Measurements from ENCODE around the gene SLCO3A1. TPM values are rescaled to one million over a fixed set of nuclear protein-coding genes. Genes with fewer than 3 reads are reported as not detected.

The SLCO3A1 gene
- total and polyA plus RNA-seq, 12 donors, result 1.8 to 26.6 (median 17.2) TPM

GRCh38 chr15:92155934-92156333, 302.4 kb downstream of the SLCO3A1 start:
- no peaks in the 10 kb centered on the region for H3K36me3 ChIP-seq (replicated peaks in 1 of 2)
- no peaks in the 10 kb centered on the region for H3K9me3 ChIP-seq (replicated peaks in 1 of 3)
- TF ChIP-seq CTCF (IDR thresholded peaks at IDR 0.05) (no peak), POLR2A (IDR thresholded peaks at IDR 0.05) (no peak)
- no peak overlapping the region for H3K27ac ChIP-seq
- peak in 1 of 7 donors; percentile 17 for DNase-seq
- H3K27me3 ChIP-seq, result no peaks in the 10 kb centered on the region
- intact Hi-C loops (cut with DNase I), result loop anchor here in 1 of 2 donors (10.0 kb wide), 1 partner anchor 51 kb away; no protein-coding TSS in a partner anchor
- H3K4me3 ChIP-seq, result no peak overlapping the region
- H3K4me1 ChIP-seq (replicated peaks in 1 of 2), result no peaks in the 10 kb centered on the region
- WGBS, 4 donors, result 89 to 95% (median 92%) methylated on average over 9 of the region's 9 CpGs

GRCh38 chr15:92157666-92158298, 304.3 kb downstream of the SLCO3A1 start:
- DNase-seq, result peak in 1 of 7 donors; percentile 13
- no peak overlapping the region for H3K4me3 ChIP-seq
- H3K9me3 ChIP-seq (replicated peaks in 1 of 3), result no peaks in the 10 kb centered on the region
- intact Hi-C loops (cut with DNase I), result loop anchor here in 1 of 2 donors (10.0 kb wide), 1 partner anchor 53 kb away; no protein-coding TSS in a partner anchor
- no peaks in the 10 kb centered on the region for H3K27me3 ChIP-seq
- TF ChIP-seq POLR2A (IDR thresholded peaks at IDR 0.05) (no peak), CTCF (IDR thresholded peaks at IDR 0.05) (no peak)
- no peaks in the 10 kb centered on the region for H3K4me1 ChIP-seq (replicated peaks in 1 of 2)
- no peak overlapping the region for H3K27ac ChIP-seq
- 91 to 96% (median 93%) methylated on average over 10 of the region's 10 CpGs for WGBS, 4 donors
- H3K36me3 ChIP-seq (replicated peaks in 1 of 2), result no peaks in the 10 kb centered on the region

- Histone ChIP-seq H3K4me1 (replicated peaks in 1 of 2) (no peaks in the 10 kb centered on the region), H3K36me3 (replicated peaks in 1 of 2) (no peaks in the 10 kb centered on the region), H3K4me3 (no peak overlapping the region), H3K27ac (no peak overlapping the region), H3K9me3 (replicated peaks in 1 of 3) (no peaks in the 10 kb centered on the region), H3K27me3 (no peaks in the 10 kb centered on the region)
- peak in 1 of 7 donors; percentile 3 for DNase-seq
- TF ChIP-seq CTCF (IDR thresholded peaks at IDR 0.05) (no peak), POLR2A (IDR thresholded peaks at IDR 0.05) (no peak)
- intact Hi-C loops (cut with DNase I), result loop anchor here in 1 of 2 donors (10.0 kb wide), 1 partner anchor 54 kb away; no protein-coding TSS in a partner anchor
- WGBS, 4 donors, result 86 to 92% (median 91%) methylated on average over 6 of the region's 6 CpGs
These were observed 304.9 kb downstream of the SLCO3A1 start for GRCh38 chr15:92158426-92158825.

GRCh38 chr15:92159481-92159880, 306.0 kb downstream of the SLCO3A1 start:
- no peak overlapping the region for H3K27ac ChIP-seq
- no peaks in the 10 kb centered on the region for H3K9me3 ChIP-seq (replicated peaks in 1 of 3)
- no peaks in the 10 kb centered on the region for H3K4me1 ChIP-seq (replicated peaks in 1 of 2)
- TF ChIP-seq POLR2A (IDR thresholded peaks at IDR 0.05) (no peak), CTCF (IDR thresholded peaks at IDR 0.05) (no peak)
- H3K27me3 ChIP-seq, result no peaks in the 10 kb centered on the region
- intact Hi-C loops (cut with DNase I), result loop anchor here in 1 of 2 donors (10.0 kb wide), 1 partner anchor 55 kb away; no protein-coding TSS in a partner anchor
- WGBS, 4 donors, result 71 to 98% (median 96%) methylated on average over 2 of the region's 2 CpGs
- H3K36me3 ChIP-seq (replicated peaks in 1 of 2), result no peaks in the 10 kb centered on the region
- no peak for DNase-seq
- H3K4me3 ChIP-seq, result no peak overlapping the region

All from adrenal gland (tissue), 12 donors.